ENCODE measurements around the gene LUZP2. TPM values are rescaled to one million over a fixed set of nuclear protein-coding genes. Genes with fewer than 3 reads are reported as not detected.

The LUZP2 gene
- total RNA-seq, 1 donor from 2014 or later = not detected

DNA sequence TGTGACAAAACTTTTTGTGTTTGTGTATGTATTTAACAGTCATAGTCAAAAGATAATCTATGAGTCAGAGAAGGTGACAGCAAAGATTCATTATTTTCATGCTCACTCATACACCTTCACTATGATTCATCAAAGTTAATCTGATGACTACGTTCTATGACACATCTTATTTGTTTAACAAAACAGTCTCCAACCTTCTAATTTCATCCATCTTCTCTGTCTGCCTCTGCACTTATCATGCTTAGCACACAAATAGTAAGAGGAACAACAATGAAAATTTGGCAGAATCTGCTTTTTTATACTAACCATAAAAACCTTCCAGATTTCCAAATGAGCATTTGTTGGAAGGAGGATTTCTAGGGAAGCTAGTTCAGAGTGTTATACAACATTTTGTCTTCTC is 568.9 kb downstream of the LUZP2 start:
- intact Hi-C loops (cut with micrococcal nuclease) = no loop called here

DNA sequence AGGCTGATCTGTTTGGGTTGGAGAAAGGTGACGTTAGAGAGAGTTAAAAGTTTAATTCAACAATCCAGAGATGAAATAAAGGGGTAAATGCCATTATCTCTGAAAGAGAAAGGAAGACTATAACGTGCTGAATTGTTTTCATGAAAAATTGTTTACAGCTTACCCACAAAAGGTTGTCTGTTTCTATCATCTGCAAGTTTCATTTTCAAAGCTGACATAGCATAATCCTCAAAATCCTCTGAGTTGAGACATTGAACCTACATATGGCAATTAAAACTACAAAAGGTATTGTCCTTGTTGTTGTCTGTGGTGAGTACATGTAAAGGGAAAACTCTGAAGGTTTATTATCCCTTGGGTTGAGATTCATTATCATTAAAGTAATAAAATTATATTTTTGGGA is 569.9 kb downstream of the LUZP2 start:
- intact Hi-C loops (cut with micrococcal nuclease) = no loop called here

GRCh38 chr11:25068451-25068850 is 571.6 kb downstream of the LUZP2 start:
- intact Hi-C loops (cut with micrococcal nuclease) = no loop called here

DNA sequence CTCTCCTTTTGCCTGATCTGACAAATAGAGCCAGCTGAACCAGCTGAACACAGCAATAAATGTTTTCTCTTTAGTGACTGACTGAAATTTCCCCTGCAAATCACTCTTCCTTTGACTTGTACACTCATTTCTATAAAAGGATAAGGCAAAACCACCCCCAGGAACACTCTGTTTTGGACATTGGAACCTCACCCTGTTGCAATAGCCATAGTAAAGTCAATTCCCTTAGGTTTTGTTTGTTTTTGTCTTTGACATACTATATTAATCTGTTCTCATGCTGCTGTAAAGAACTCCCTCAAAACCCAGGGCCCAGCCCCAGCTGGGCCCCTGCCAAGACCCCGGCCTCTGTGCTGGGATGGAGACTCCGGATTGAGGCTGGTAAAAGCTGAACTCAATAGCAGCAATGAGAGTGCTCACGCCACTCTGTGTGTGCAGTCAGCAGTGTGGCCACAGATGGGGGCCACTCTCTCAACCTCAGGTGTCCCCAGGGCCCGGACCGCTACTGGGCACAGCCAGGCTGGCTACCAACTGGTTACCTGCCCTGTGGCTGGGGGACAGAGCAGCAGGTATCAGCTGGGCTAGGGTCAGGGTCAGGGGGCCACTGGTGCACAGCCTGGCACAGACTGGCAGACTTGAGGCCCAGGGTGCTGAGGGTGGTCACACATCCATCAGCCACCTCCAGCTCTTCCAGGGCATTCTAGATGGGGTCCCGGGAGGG is 597.4 kb downstream of the LUZP2 start:
- intact Hi-C loops (cut with micrococcal nuclease) = no loop called here

- intact Hi-C loops (cut with micrococcal nuclease) = no loop called here
These were observed 622.6 kb downstream of the LUZP2 start for GRCh38 chr11:25119416-25119815.

All from T-helper 2 cell treated with Interferon-gamma antibody and Interleukin-4, amounts not matched to agents 100 ng/mL and 5 ng/mL, for 36 hours (primary cell).